DOHH2 (cell line): ENCODE results near the gene EPHA8.

Experiments used
- H3F3A ChIP-seq: fragments of 200-600 bp; sonication (generic), shearing (Covaris generic); 2 replicates; pipeline ENCODE4 v1.6.0; 2016; ENCODE audit warnings: antibody characterized with exemption, mild to moderate bottlenecking; ENCODE audit not compliant: control insufficient read depth, insufficient read depth
- H3K27ac ChIP-seq: fragments of 200-600 bp; sonication (generic); 2 replicates; pipeline ENCODE4 v1.5.1; 2014; ENCODE audit warnings: low read depth, mild to moderate bottlenecking, low read length, moderate library complexity
- H3K27me3 ChIP-seq: fragments of 200-600 bp; sonication (generic); 2 replicates; pipeline ENCODE4 v1.6.1; 2014; ENCODE audit warnings: mild to moderate bottlenecking, low read length, mixed read lengths; ENCODE audit not compliant: control insufficient read depth
- H3K36me3 ChIP-seq: fragments of 200-600 bp; sonication (generic); 2 replicates; pipeline ENCODE4 v1.6.1; 2014; ENCODE audit warnings: mild to moderate bottlenecking, low read length, moderate library complexity, mixed read lengths; ENCODE audit not compliant: control insufficient read depth
- H3K4me1 ChIP-seq: fragments of 200-600 bp; sonication (generic); 2 replicates; pipeline ENCODE4 v1.6.1; 2014; ENCODE audit warnings: mild to moderate bottlenecking, low read length, mixed read lengths; ENCODE audit not compliant: control insufficient read depth
- H3K4me2 ChIP-seq: fragments of 200-600 bp; sonication (generic); 2 replicates; pipeline ENCODE4 v1.6.0; 2014; ENCODE audit warnings: mild to moderate bottlenecking, low read length, moderate library complexity
- H3K4me3 ChIP-seq: fragments of 200-600 bp; sonication (generic); 2 replicates; pipeline ENCODE4 v1.5.1; 2014; ENCODE audit warnings: mild to moderate bottlenecking, low read length, mixed read lengths
- H3K79me2 ChIP-seq: fragments of 200-600 bp; sonication (generic); 2 replicates; pipeline ENCODE4 v1.6.1; 2014; ENCODE audit warnings: mild to moderate bottlenecking, low read length, mixed read lengths; ENCODE audit not compliant: control insufficient read depth
- H3K9me2 ChIP-seq: fragments of 200-600 bp; sonication (generic); replicated peaks from 2 replicates; pipeline ENCODE4 v1.6.1; 2014; ENCODE audit warnings: mild to moderate bottlenecking, low read length, mixed read lengths; ENCODE audit not compliant: control insufficient read depth
- H3K9me3 ChIP-seq: fragments of 200-600 bp; sonication (generic); 2 replicates; pipeline ENCODE4 v1.6.1; 2014; ENCODE audit warnings: antibody characterized with exemption, low read length, mixed read lengths; ENCODE audit not compliant: control insufficient read depth, insufficient read depth
- H4K20me1 ChIP-seq: fragments of 200-600 bp; sonication (generic); 2 replicates; pipeline ENCODE4 v1.6.0; 2014; ENCODE audit warnings: low read depth, mild to moderate bottlenecking, antibody characterized with exemption, low read length, moderate library complexity; ENCODE audit not compliant: control insufficient read depth, insufficient read depth
- EZH2phosphoT487 ChIP-seq: fragments of 200-600 bp; sonication (generic); IDR thresholded peaks from 2 replicates; pipeline ENCODE4 v1.6.1; 2017; ENCODE audit warnings: borderline replicate concordance, mild to moderate bottlenecking, antibody characterized with exemption, low read length, moderate library complexity, mixed read lengths
- TF ChIP-seq, protein P1 (sequence below): fragments of 200-600 bp; sonication (generic); IDR thresholded peaks from one replicate; pipeline ENCODE4 v1.5.1; 2014; ENCODE audit warnings: antibody characterized with exemption, mild to moderate bottlenecking, low read depth, low read length; ENCODE audit not compliant: poor library complexity, severe bottlenecking

Gene EPHA8

DNA sequence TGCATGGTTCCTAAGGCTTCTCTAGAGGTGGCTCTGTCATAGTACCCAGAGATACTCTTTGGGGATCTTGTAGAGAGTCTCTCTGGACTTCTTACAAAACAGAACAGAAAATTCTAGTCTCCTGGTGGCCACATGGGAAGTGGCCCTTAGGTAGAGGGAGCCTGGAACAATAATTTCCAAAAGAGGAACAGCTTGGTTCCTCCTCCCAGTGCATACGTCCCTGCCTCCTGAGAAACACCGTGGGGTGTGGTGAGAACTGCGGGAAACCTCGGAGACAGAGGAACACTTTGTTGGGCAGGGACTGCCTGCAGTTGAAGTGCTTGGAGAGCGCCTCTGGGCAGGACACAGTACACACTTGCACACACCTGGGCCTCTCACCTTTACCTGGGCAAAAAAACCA, 38.8 kb upstream of the EPHA8 start:
- Histone ChIP-seq H4K20me1 (no peaks in the 10 kb centered on the region), H3K9me3 (no peaks in the 10 kb centered on the region), H3K27me3 (no peaks in the 10 kb centered on the region), H3K4me2 (no peak overlapping the region), H3K4me1 (no peaks in the 10 kb centered on the region), H3F3A (no peaks in the 10 kb centered on the region), H3K27ac (no peak overlapping the region), H3K79me2 (no peaks in the 10 kb centered on the region), H3K36me3 (peaks cover 34% of the 10 kb centered on the region), H3K4me3 (no peak overlapping the region), H3K9me2 (no peaks in the 10 kb centered on the region)
- TF ChIP-seq, protein P1, sequence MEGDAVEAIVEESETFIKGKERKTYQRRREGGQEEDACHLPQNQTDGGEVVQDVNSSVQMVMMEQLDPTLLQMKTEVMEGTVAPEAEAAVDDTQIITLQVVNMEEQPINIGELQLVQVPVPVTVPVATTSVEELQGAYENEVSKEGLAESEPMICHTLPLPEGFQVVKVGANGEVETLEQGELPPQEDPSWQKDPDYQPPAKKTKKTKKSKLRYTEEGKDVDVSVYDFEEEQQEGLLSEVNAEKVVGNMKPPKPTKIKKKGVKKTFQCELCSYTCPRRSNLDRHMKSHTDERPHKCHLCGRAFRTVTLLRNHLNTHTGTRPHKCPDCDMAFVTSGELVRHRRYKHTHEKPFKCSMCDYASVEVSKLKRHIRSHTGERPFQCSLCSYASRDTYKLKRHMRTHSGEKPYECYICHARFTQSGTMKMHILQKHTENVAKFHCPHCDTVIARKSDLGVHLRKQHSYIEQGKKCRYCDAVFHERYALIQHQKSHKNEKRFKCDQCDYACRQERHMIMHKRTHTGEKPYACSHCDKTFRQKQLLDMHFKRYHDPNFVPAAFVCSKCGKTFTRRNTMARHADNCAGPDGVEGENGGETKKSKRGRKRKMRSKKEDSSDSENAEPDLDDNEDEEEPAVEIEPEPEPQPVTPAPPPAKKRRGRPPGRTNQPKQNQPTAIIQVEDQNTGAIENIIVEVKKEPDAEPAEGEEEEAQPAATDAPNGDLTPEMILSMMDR: no peak

DNA sequence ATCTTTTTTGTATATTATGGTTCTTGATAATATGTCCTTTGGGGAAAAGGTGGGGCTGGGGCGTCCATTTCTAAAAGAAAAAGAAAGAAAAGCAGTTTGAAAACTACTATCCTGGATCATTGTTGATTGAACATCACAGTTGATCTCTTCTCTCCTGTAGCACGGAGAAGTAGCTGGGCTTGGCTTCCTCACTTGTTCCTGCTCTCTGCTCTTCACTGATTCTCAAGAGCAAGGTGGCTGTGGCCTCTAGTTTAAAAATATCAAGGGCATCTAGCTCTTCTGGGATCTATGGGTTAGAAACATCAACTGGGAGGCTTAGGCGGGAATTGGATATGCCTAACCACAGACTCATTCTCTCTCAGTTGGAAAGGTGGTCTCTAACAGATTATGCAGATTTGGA, 38.1 kb upstream of the EPHA8 start:
- H3K27me3 ChIP-seq: no peaks in the 10 kb centered on the region
- no peak overlapping the region for H3K4me3 ChIP-seq
- H4K20me1 ChIP-seq: no peaks in the 10 kb centered on the region
- H3K4me2 ChIP-seq: no peak overlapping the region
- no peaks in the 10 kb centered on the region for H3K4me1 ChIP-seq
- no peaks in the 10 kb centered on the region for H3K9me2 ChIP-seq
- H3F3A ChIP-seq: no peaks in the 10 kb centered on the region
- no peak for TF ChIP-seq EZH2phosphoT487
- TF ChIP-seq, protein P1: no peak
- H3K36me3 ChIP-seq: peaks cover 27% of the 10 kb centered on the region
- no peaks in the 10 kb centered on the region for H3K9me3 ChIP-seq
- H3K79me2 ChIP-seq: no peaks in the 10 kb centered on the region
- H3K27ac ChIP-seq: no peak overlapping the region

DNA sequence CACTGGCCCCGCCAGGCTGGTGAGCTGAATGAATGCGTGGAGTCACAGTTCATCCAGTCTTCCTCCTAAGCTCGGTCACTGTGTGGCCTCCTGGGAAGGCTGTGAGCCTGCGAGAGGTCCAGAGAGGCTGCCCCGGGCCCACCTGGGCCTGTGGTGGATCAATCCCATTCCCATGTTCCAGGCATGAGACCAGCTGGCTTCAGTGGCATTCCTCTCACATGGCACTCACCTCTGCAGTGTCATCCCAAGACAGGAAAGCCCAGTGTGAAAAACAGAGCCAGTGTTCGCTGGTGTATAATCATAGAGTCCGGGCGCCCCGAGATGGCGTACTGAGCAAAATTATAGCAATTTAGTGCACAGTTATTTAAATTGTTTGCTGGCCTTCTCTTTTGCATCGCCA, 37.6 kb upstream of the EPHA8 start:
- no peaks in the 10 kb centered on the region for H3K9me3 ChIP-seq
- H3K4me3 ChIP-seq: no peak overlapping the region
- no peaks in the 10 kb centered on the region for H3K9me2 ChIP-seq
- H4K20me1 ChIP-seq: no peaks in the 10 kb centered on the region
- H3K4me2 ChIP-seq: no peak overlapping the region
- H3K36me3 ChIP-seq: peaks cover 23% of the 10 kb centered on the region
- no peaks in the 10 kb centered on the region for H3K4me1 ChIP-seq
- no peaks in the 10 kb centered on the region for H3K79me2 ChIP-seq
- no peaks in the 10 kb centered on the region for H3F3A ChIP-seq
- TF ChIP-seq, protein P1: no peak
- no peak for TF ChIP-seq EZH2phosphoT487
- H3K27ac ChIP-seq: no peak overlapping the region
- no peaks in the 10 kb centered on the region for H3K27me3 ChIP-seq

DNA sequence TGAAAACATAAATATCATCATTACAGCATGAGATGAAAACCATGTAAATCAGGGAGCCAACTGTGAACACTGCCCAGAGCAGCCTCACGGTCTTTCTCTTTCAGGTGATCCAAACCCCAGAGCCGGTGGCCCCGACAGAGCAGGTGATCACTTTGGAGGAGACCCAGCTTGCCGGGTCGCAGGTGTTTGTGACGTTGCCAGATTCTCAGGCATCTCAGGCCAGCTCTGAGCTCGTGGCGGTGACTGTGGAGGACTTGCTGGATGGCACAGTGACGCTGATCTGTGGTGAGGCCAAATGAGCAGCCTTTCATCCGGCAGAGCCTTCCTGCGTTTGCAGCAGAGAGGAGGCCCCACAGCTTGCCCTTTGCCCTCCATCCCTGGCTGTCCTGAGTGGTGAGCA, 37.2 kb upstream of the EPHA8 start:
- H3K36me3 ChIP-seq: peaks cover 18% of the 10 kb centered on the region
- TF ChIP-seq EZH2phosphoT487: no peak
- TF ChIP-seq, protein P1: no peak

More for the DNA sequence above, 37.2 kb upstream of the EPHA8 start:
- Histone ChIP-seq H4K20me1 (no peaks in the 10 kb centered on the region), H3K4me3 (no peak overlapping the region), H3K9me3 (no peaks in the 10 kb centered on the region), H3K27me3 (no peaks in the 10 kb centered on the region), H3K4me2 (no peak overlapping the region), H3F3A (no peaks in the 10 kb centered on the region), H3K9me2 (no peaks in the 10 kb centered on the region), H3K27ac (no peak overlapping the region), H3K79me2 (no peaks in the 10 kb centered on the region), H3K4me1 (no peaks in the 10 kb centered on the region)
